Measurements from ENCODE around the gene NTRK2.

NTRK2 gene

GRCh38 chr9:85021686-85022085 is 352.2 kb downstream of the NTRK2 start:
- DNase-seq (ENCODE audit: low spot score): no peak

- DNase-seq (ENCODE audit: low spot score): no peak
These were observed 354.8 kb downstream of the NTRK2 start for GRCh38 chr9:85024374-85024773.

GRCh38 chr9:85025638-85026037 is 356.1 kb downstream of the NTRK2 start:
- no peak for DNase-seq (ENCODE audit: low spot score)

- DNase-seq (ENCODE audit: low spot score): no peak
These were observed 358.3 kb downstream of the NTRK2 start for GRCh38 chr9:85027870-85028269.

GRCh38 chr9:85030316-85030715 is 360.8 kb downstream of the NTRK2 start:
- no peak for DNase-seq (ENCODE audit: low spot score)

GRCh38 chr9:85036496-85036895 is 367.0 kb downstream of the NTRK2 start:
- no peak for DNase-seq (ENCODE audit: low spot score)

GRCh38 chr9:85038061-85038460 is 368.5 kb downstream of the NTRK2 start:
- no peak for DNase-seq (ENCODE audit: low spot score)

- DNase-seq (ENCODE audit: low spot score): no peak
These were observed 369.5 kb downstream of the NTRK2 start for GRCh38 chr9:85038824-85039608.

GRCh38 chr9:85040146-85040545 is 370.6 kb downstream of the NTRK2 start:
- DNase-seq (ENCODE audit: low spot score): no peak

GRCh38 chr9:85040821-85041465 is 371.4 kb downstream of the NTRK2 start:
- no peak for DNase-seq (ENCODE audit: low spot score)

GRCh38 chr9:85041466-85042137 is 372.1 kb downstream of the NTRK2 start:
- no peak for DNase-seq (ENCODE audit: low spot score)

- no peak for DNase-seq (ENCODE audit: low spot score)
These were observed 373.6 kb downstream of the NTRK2 start for GRCh38 chr9:85042981-85043647.

- DNase-seq (ENCODE audit: low spot score): no peak
These were observed 375.7 kb downstream of the NTRK2 start for GRCh38 chr9:85045271-85045670.

- no peak for DNase-seq (ENCODE audit: low spot score)
These were observed 376.9 kb downstream of the NTRK2 start for GRCh38 chr9:85046475-85046874.

GRCh38 chr9:85053206-85053786 is 383.8 kb downstream of the NTRK2 start:
- no peak for DNase-seq (ENCODE audit: low spot score)

- DNase-seq (ENCODE audit: low spot score): no peak
These were observed 384.5 kb downstream of the NTRK2 start for GRCh38 chr9:85054017-85054416.

- no peak for DNase-seq (ENCODE audit: low spot score)
These were observed 386.1 kb downstream of the NTRK2 start for GRCh38 chr9:85055506-85056202.

GRCh38 chr9:85056203-85056572 is 386.7 kb downstream of the NTRK2 start:
- no peak for DNase-seq (ENCODE audit: low spot score)

- no peak for DNase-seq (ENCODE audit: low spot score)
These were observed 392.4 kb downstream of the NTRK2 start for GRCh38 chr9:85061969-85062368.

- DNase-seq (ENCODE audit: low spot score): no peak
These were observed 393.0 kb downstream of the NTRK2 start for GRCh38 chr9:85062385-85063022.

- DNase-seq (ENCODE audit: low spot score): no peak
These were observed 395.4 kb downstream of the NTRK2 start for GRCh38 chr9:85064811-85065371.

Data from kidney capillary endothelial cell (primary cell).